Smooth muscle cell (in vitro differentiated cells): ENCODE measurements around the gene SLC9A9. TPM values are rescaled to one million over a fixed set of nuclear protein-coding genes. Genes with fewer than 3 reads are reported as not detected.
"Not testable (repeated sequence)": the region's sequence is repeated elsewhere in the genome, so short reads cannot be mapped to it uniquely, and the experiment has no call there.

Source experiments
- DNase-seq: peaks from one replicate; lab custom pipeline; 2025; ENCODE audit not compliant: unreplicated experiment; lab: John Stamatoyannopoulos, UW
- H2AFZ ChIP-seq: fragments of 200-600 bp; sonication (generic); 2 replicates; pipeline ENCODE4 v1.6.0; 2016; ENCODE audit warnings: antibody characterized with exemption, low read depth, mild to moderate bottlenecking
- H3F3A ChIP-seq: fragments of 200-600 bp; sonication (generic); 2 replicates; pipeline ENCODE4 v1.6.0; 2017; ENCODE audit warnings: antibody characterized with exemption, low read depth
- H3K27ac ChIP-seq: fragments of 200-600 bp; sonication (generic); 2 replicates; pipeline ENCODE4 v1.5.1; 2016; ENCODE audit warnings: low read depth, mild to moderate bottlenecking
- H3K27me3 ChIP-seq: fragments of 200-600 bp; sonication (generic); 2 replicates; pipeline ENCODE4 v1.6.1; 2016; ENCODE audit warnings: low read depth, mild to moderate bottlenecking
- H3K36me3 ChIP-seq: fragments of 200-600 bp; sonication (generic); 2 replicates; pipeline ENCODE4 v1.5.1; 2016; ENCODE audit warnings: low read depth
- H3K4me1 ChIP-seq: fragments of 200-600 bp; sonication (generic); 2 replicates; pipeline ENCODE4 v1.5.1; 2016; ENCODE audit warnings: low read depth
- H3K4me2 ChIP-seq: fragments of 200-600 bp; sonication (generic); 2 replicates; pipeline ENCODE4 v1.6.0; 2016; ENCODE audit warnings: mild to moderate bottlenecking
- H3K4me3 ChIP-seq: fragments of 200-600 bp; sonication (generic); 2 replicates; pipeline ENCODE4 v1.5.1; 2016; ENCODE audit warnings: mild to moderate bottlenecking
- H3K79me2 ChIP-seq: fragments of 200-600 bp; sonication (generic); 2 replicates; pipeline ENCODE4 v1.6.0; 2016; ENCODE audit warnings: low read depth, mild to moderate bottlenecking
- H3K9ac ChIP-seq: fragments of 200-600 bp; sonication (generic); 2 replicates; pipeline ENCODE4 v1.6.0; 2016; ENCODE audit warnings: low read depth
- H3K9me3 ChIP-seq: fragments of 200-600 bp; sonication (generic); replicated peaks from 2 replicates; pipeline ENCODE4 v1.5.1; 2016; ENCODE audit warnings: low read depth
- H4K20me1 ChIP-seq: fragments of 200-600 bp; sonication (generic); 2 replicates; pipeline ENCODE4 v1.6.0; 2016; ENCODE audit warnings: low read depth
- CTCF ChIP-seq: fragments of 200-600 bp; sonication (generic); IDR thresholded peaks from 2 replicates; pipeline ENCODE4 v1.5.1; 2017; ENCODE audit warnings: borderline replicate concordance, mild to moderate bottlenecking, antibody characterized with exemption; ENCODE audit not compliant: insufficient read depth, poor library complexity, severe bottlenecking
- WGBS: methylation state at CpG from one replicate; pipeline ENCODE4 v1.1.7; 2016; ENCODE audit warnings: low lambda C conversion rate; 5-methylcytosine and 5-hydroxymethylcytosine counted together
- polyA plus RNA-seq: library from polyadenylated mRNA; unstranded; fragments of >200 nt; fragmentation: Nextera tagmentation; extraction: Ambion mirVana; gene quantifications from 2 replicates; pipeline ENCODE4 v1.2.1, GENCODE V29; 2016
- total RNA-seq: library from RNA; depleted of rRNA; stranded (reverse); fragments of >200 nt; gene quantifications from 2 replicates; pipeline ENCODE4 v1.2.3, GENCODE V29; 2014

The SLC9A9 gene
- total and polyA plus RNA-seq, 2 experiments from 2014 or later = 4.0 to 8.9 TPM

- not testable (repeated sequence) for H3K9ac ChIP-seq, H3K27me3 ChIP-seq, H3K9me3 ChIP-seq, H4K20me1 ChIP-seq, H3K27ac ChIP-seq, H3K79me2 ChIP-seq, H2AFZ ChIP-seq, DNase-seq, H3F3A ChIP-seq, H3K4me1 ChIP-seq, H3K36me3 ChIP-seq, H3K4me3 ChIP-seq, H3K4me2 ChIP-seq
- 97% methylated on average over 5 of the region's 5 CpGs for WGBS
Measured at GRCh38 chr3:143801046-143801445, 47.2 kb downstream of the SLC9A9 start.

- not testable (repeated sequence) for H3K4me3 ChIP-seq, DNase-seq, H3K4me2 ChIP-seq, H3K4me1 ChIP-seq, H3K9me3 ChIP-seq, H4K20me1 ChIP-seq, H2AFZ ChIP-seq, H3F3A ChIP-seq, H3K36me3 ChIP-seq, H3K9ac ChIP-seq, H3K27me3 ChIP-seq, H3K27ac ChIP-seq, H3K79me2 ChIP-seq
- 89% methylated on average over 7 of the region's 7 CpGs for WGBS
Measured at GRCh38 chr3:143798151-143798550, 50.1 kb downstream of the SLC9A9 start.

GRCh38 chr3:143795874-143796273 lies 52.4 kb downstream of the SLC9A9 start:
- H3K4me2 ChIP-seq = no peak overlapping the region
- 55% methylated on average over 2 of the region's 2 CpGs for WGBS
- no peaks in the 10 kb centered on the region for H3K4me1 ChIP-seq
- H2AFZ ChIP-seq = no peak overlapping the region
- H3K79me2 ChIP-seq = no peaks in the 10 kb centered on the region
- no peaks in the 10 kb centered on the region for H3K27me3 ChIP-seq
- no peak for DNase-seq
- no peaks in the 10 kb centered on the region for H3F3A ChIP-seq
- no peaks in the 10 kb centered on the region for H3K36me3 ChIP-seq
- H3K4me3 ChIP-seq = no peak overlapping the region
- no peaks in the 10 kb centered on the region for H4K20me1 ChIP-seq
- no peak overlapping the region for H3K9ac ChIP-seq
- H3K27ac ChIP-seq = no peak overlapping the region
- no peak for TF ChIP-seq CTCF
- H3K9me3 ChIP-seq = no peaks in the 10 kb centered on the region

- H4K20me1 ChIP-seq = no peaks in the 10 kb centered on the region
- no peaks in the 10 kb centered on the region for H3K9me3 ChIP-seq
- H3K27ac ChIP-seq = no peak overlapping the region
- 75% methylated on average over 6 of the region's 6 CpGs for WGBS
- no peak overlapping the region for H3K9ac ChIP-seq
- H3K36me3 ChIP-seq = no peaks in the 10 kb centered on the region
- DNase-seq = no peak
- no peak overlapping the region for H3K4me3 ChIP-seq
- no peak overlapping the region for H2AFZ ChIP-seq
- TF ChIP-seq CTCF = no peak
- no peaks in the 10 kb centered on the region for H3F3A ChIP-seq
- no peaks in the 10 kb centered on the region for H3K4me1 ChIP-seq
- H3K79me2 ChIP-seq = no peaks in the 10 kb centered on the region
- H3K4me2 ChIP-seq = no peak overlapping the region
- no peaks in the 10 kb centered on the region for H3K27me3 ChIP-seq
Measured at GRCh38 chr3:143794793-143795462, 53.3 kb downstream of the SLC9A9 start.

- Histone ChIP-seq H3K4me2 (no peak overlapping the region), H3K9me3 (no peaks in the 10 kb centered on the region), H3K79me2 (no peaks in the 10 kb centered on the region), H3K36me3 (no peaks in the 10 kb centered on the region), H2AFZ (no peak overlapping the region), H3K27me3 (no peaks in the 10 kb centered on the region), H3F3A (no peaks in the 10 kb centered on the region), H3K4me3 (no peak overlapping the region), H3K27ac (no peak overlapping the region), H3K4me1 (no peaks in the 10 kb centered on the region), H3K9ac (no peak overlapping the region), H4K20me1 (no peaks in the 10 kb centered on the region)
- no peak for DNase-seq
- 87% methylated on average over 3 of the region's 3 CpGs for WGBS
- TF ChIP-seq CTCF = no peak
Measured at GRCh38 chr3:143793971-143794370, 54.3 kb downstream of the SLC9A9 start.
